HG03025 (cell line): ENCODE measurements around the gene SENP1.

Experiments
- ATAC-seq: cut with Tn5 transposase; IDR thresholded peaks from one replicate; pipeline ENCODE4 v1.9.1; 2021; ENCODE audit warnings: mild to moderate bottlenecking, moderate library complexity; ENCODE audit not compliant: unreplicated experiment, low FRiP score

SENP1 gene

DNA sequence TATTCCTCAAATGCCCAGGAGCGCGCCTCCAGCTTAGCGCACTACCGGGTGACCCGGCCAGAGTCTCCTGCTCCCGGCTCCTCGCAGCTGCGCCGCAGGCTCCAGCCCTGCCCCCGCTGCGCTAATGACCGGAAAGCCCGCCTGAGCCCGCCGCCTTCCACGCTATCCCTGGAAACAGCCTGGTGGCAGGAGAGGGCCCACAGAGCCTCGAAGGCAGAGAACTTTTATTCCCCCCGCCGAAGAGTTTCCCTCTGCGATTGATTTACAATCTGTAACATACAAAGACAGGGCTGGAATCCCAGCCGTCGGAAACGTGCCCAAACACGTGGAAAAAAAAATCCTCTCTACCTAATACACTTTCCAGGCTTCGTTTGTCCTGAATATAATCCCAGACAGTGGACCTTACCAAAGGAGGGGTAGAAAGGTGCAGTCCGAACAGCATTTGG is 103.1 kb downstream of the SENP1 start:
- no peak for ATAC-seq

DNA sequence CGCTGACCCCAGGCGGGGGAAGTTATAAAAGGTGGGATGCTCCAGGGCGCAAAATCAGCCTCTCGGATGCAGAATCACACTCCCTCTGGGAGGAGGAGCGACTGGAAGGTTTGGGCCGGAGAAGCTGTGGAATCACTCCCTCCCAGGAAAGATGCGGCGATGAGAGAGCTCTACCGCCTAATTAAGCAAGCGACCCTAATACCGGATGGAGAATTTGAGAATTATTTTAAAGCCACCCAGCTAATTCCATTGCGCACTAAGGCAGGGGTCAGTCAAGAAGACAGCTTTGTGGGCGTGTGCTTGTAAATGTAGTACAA is 103.5 kb downstream of the SENP1 start:
- no peak for ATAC-seq

DNA sequence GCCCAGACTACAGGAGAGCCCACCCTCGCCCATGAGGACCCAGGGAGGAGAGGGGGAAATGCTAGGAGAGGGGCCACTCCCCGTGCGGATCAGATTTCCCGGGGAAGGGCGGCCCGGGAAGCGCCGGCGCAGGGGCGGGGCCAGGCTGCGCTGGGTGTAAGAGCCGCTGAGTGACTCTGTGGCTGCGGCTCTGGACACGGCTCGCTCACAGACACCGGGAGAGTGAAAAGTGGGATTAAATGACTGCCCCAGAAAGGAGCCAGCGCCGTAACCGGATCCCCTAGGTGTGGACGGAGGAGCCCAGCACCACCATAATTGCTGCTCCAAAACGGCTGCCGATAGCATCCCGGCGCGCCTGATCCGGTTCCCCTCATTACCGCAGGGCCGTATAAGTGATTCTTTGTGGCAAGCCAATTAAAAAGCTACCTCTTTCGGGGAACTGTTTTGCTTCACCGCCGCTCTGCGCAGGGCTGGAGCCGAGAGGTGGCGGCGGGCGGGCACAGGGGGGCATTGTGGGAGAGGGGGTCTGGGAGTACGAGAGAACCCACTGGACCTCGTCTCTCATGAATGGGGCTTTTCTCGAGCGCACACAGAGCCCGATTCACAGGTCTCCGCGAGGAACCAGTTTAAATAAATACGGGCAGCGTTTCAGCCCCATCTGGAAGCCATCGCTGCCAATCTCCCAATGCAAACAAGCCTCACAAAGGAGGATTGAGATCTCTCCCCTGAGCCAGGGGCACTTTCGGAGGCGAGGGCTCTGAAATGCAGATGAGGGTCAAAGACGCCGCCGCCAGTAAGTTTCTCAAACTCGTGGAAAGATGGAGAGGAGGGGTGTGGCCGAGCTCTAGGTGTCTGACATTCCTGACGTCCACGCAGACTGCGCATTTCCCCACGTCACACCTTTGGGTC is 104.1 kb downstream of the SENP1 start:
- no peak for ATAC-seq

- ATAC-seq, result no peak
Measured at GRCh38 chr12:48000878-48001504, 104.9 kb downstream of the SENP1 start.

GRCh38 chr12:47999816-48000215 is 106.1 kb downstream of the SENP1 start:
- ATAC-seq, result no peak

- no peak for ATAC-seq
Measured at GRCh38 chr12:47997321-47997720, 108.6 kb downstream of the SENP1 start.

- ATAC-seq, result no peak
Measured at GRCh38 chr12:47995981-47996401, 109.9 kb downstream of the SENP1 start.

- ATAC-seq, result no peak
Measured at GRCh38 chr12:47993491-47993890, 112.4 kb downstream of the SENP1 start.
